Activated CD8-positive, alpha-beta memory T cell treated with anti-CD3 and anti-CD28 coated beads for 36 hours (primary cell): Measurements from ENCODE around the gene NEFH. TPM values are rescaled to one million over a fixed set of nuclear protein-coding genes. Genes with fewer than 3 reads are reported as not detected.

ENCODE experiments used
- CTCF ChIA-PET: fragments of 350-600 bp; sonication (Branson Sonifier 250); formaldehyde crosslinking; loops from one replicate; lab custom pipeline; 2021; ENCODE audit warnings: antibody characterized with exemption; lab: Charles Lee
- POLR2A ChIA-PET: fragments of 350-600 bp; sonication (Branson Sonifier 250); formaldehyde crosslinking; loops from one replicate; lab custom pipeline; 2021; ENCODE audit warnings: antibody characterized with exemption; lab: Charles Lee
- total RNA-seq, 2 experiments: library from RNA; stranded (reverse); gene quantifications; one replicate each; pipeline ENCODE4 v1.2.3, GENCODE V29; 2021

The NEFH gene
- total RNA-seq, 2 experiments from 2014 or later, result 9.4 to 9.9 TPM

DNA sequence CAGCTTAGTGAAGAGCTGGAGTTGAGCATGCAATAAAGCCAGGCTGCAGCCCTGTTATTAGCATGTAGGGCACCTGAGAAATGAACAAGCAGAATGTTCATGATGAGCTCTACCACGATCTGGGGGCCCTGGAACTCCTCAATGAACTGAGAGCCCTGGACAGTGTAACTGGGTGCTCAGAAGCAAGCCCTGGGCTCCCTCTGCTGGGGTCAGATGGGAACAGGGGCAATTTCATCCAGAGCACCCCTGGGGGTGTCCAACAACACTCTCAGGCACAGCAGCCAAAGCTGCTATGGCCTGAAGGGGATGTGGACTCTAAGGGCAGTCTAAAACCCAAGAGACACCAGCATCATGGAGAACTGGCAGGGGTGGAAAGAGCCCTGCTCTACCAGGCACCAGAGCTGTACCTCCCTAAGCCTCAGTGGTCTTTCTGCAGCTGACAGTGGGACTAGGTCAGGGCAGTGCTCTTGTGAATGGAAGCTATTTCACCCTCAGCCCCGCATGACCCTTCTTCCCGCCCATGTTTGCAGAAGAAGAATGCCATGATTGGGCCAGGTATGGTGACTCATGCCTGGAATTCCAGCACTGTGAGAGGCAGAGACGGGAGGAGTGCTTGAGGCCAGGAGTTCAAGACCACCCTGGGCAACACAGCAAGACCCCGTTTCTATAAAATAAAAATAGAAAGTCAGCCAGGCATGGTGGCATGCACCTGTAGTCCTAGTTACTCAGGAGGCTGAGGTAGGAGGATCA, 44.6 kb downstream of the NEFH start:
- ChIA-PET POLR2A (no interaction called here), CTCF (interaction anchor here (1.8 kb wide), 1 partner anchor 129 kb away, joined by 5 read pairs; no protein-coding TSS in a partner anchor)

DNA sequence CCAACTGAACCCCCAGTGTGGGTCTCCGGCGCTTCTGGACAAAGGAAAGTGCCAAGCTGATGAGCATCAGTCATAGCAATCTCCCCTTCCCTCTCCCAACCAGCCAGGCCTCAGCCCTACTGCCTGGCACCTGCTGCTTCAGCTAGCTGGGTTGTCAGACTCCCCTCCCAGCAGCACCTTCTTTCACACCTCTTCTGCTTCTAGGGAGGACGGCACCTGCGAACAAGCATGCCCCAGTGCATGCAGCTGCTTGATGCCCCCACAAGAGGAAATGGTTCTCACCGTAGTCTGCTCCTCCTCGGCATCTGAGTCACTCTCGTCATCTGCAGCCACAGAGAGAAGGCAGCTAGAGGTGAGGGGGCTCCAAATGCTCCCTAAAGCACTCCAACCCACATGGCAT, 48.1 kb downstream of the NEFH start:
- ChIA-PET POLR2A (interaction anchor here (0.5 kb wide), 1 partner anchor 495 kb away, joined by 3 read pairs; no protein-coding TSS in a partner anchor), CTCF (no interaction called here)

DNA sequence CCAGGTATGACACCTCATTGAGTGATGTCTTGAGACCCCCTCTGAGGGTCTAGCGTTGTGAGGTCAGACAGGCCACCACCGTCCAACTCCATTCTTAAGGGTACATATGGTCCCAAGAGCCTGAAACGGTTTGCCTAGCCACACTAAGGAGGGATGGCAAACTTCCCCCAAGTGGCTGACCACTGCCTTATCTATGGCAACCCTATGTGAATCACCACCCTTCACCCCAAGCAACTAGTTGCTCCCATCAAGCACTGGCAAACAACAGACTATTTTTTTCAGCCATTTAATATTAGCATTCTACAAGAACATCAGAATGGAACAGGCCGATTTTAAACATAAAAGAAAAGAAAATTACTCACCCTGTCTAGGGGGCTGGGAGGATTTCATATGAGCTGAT, 50.7 kb downstream of the NEFH start:
- POLR2A ChIA-PET, result no interaction called here

DNA sequence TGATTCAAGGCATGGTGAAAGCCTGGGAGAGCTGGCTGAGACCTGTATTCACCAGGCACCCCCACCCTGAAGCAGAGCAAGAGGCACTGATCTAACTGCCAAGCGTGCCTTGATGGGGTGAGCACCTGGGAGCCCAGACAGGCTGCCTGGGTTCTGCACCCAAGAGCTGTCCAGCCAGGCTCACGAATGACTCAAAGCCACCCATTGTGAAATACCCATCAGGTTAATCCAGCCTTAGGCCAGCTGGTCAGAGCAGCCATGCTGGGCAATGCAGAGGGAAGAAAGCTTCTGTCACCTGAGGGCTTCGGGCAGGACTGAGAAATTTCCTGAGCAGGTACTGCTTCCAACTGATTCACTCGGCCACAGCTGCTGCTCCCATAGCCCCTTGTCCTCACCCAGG, 51.4 kb downstream of the NEFH start:
- CTCF ChIA-PET, result no interaction called here
- POLR2A ChIA-PET, result no interaction called here

More for the DNA sequence above, 50.7 kb downstream of the NEFH start:
- CTCF ChIA-PET, result no interaction called here

DNA sequence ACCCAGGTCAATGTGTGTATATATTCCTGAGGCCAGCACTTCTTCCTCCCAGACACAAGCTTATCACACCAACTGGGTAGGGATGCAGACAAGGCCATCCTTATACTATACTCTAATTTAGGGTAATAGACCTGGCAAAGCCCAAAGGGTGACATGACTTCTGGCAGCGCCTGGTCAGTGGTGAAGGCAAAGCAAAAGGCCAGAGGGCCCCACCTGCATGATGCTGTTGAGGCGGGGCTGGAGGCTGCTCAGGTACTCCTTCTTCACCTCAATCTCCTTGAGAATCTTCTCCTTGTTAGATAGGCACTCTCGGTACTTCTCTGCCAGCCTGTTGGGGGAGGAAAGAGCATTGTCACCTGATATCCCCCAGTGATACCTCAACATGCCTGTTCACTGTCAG, 56.4 kb downstream of the NEFH start:
- ChIA-PET POLR2A (no interaction called here), CTCF (no interaction called here)

DNA sequence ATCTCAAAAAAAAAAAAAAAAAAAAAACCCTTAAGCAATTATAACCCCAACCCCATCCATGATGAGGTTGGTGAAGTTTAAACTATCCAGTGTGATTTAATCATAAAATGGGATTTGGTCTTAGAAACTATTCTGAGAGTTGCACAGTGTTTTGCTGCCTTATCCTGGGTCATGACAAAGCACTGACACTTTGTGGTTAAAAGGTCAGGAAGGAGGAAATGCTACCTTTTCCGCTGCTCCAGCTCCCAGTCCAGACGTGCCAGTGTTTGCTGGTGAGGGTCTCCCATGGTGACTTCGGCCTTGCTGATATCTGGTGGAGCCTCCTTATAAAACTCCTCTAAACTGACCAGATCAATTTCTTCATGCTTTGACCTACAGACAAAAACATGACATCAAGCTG, 59.1 kb downstream of the NEFH start:
- ChIA-PET POLR2A (interaction anchor here (0.7 kb wide), 1 partner anchor 121 kb away, joined by 14 read pairs; no protein-coding TSS in a partner anchor), CTCF (interaction anchor here (0.6 to 0.7 kb wide), 3 partner anchors 58 to 471 kb away, joined by 3 to 6 read pairs (median 3); no protein-coding TSS in a partner anchor)

Other genes starting within 250 kb of the NEFH start
- gene RHBDD3, start 212.2 kb upstream of the NEFH start, total RNA-seq, result 10 to 100 TPM; 39.6 to 40.0 TPM
- 100 to 1,000 TPM; 321 to 329 TPM for gene EWSR1, start 211.9 kb upstream of the NEFH start, total RNA-seq
- under 1 TPM; 0.46 to 0.78 TPM for gene GAS2L1, start 173.6 kb upstream of the NEFH start, total RNA-seq
- gene RASL10A, start 164.5 kb upstream of the NEFH start, total RNA-seq, result under 1 TPM in 1 of 2 experiments, not detected in 1; 0.78 TPM
- gene AP1B1, start 91.6 kb upstream of the NEFH start, total RNA-seq, result 10 to 100 TPM; 75.4 to 76.5 TPM
- not detected for gene RFPL1, start 41.6 kb upstream of the NEFH start, total RNA-seq
- 10 to 100 TPM; 60.6 to 65.2 TPM for gene THOC5, start 73.5 kb downstream of the NEFH start, total RNA-seq
- gene NIPSNAP1, start 100.9 kb downstream of the NEFH start, total RNA-seq, result 10 to 100 TPM; 45.6 to 47.5 TPM
- 10 to 100 TPM; 54.2 to 54.7 TPM for gene NF2, start 123.4 kb downstream of the NEFH start, total RNA-seq
- not detected for gene CABP7, start 239.8 kb downstream of the NEFH start, total RNA-seq